Peyer's patch (tissue), 4 donors: ENCODE results near the gene ZIC4.

ENCODE experiments used
- POLR2A ChIP-seq, 2 donors: fragments of 450-650 bp; IDR thresholded peaks; one replicate each; pipeline ENCODE4 v1.5.1; 2017; ENCODE audit warnings: antibody characterized with exemption in 2 of 2, mild to moderate bottlenecking in 2 of 2, moderate library complexity in 2 of 2
- TF ChIP-seq, protein P1 (sequence below), 6 experiments: fragments of 450-650 bp in 4 of 6; fragments of 200-600 bp in 2 of 6; sonication (generic) in 1 of 6; IDR thresholded peaks; one replicate each; pipeline ENCODE4 v1.5.1; 2017 to 2019; ENCODE audit warnings: antibody characterized with exemption in 6 of 6, mild to moderate bottlenecking in 3 of 6, moderate library complexity in 1 of 6

DNA sequence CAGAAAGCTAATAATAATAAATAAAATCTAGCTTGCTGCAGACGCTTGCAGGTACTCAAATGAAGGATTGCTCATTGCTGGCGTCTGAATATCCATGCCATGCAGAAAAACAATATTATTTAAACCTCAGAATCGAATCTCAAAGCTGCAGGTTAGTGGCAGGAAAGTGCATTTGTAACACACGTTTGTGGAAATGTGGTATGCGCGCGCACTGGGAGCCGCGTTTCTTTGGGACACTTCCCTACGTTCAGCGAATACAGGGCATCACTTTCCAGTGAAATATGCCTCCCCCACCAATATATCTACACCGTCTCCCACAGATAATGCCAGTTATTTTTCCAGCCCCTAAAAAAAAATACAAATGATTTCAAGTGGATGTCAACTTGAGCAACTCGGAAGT is 37.1 kb downstream of the ZIC4 start:
- TF ChIP-seq POLR2A (IDR thresholded peaks at IDR 0.05): no peak
- TF ChIP-seq, protein P1, sequence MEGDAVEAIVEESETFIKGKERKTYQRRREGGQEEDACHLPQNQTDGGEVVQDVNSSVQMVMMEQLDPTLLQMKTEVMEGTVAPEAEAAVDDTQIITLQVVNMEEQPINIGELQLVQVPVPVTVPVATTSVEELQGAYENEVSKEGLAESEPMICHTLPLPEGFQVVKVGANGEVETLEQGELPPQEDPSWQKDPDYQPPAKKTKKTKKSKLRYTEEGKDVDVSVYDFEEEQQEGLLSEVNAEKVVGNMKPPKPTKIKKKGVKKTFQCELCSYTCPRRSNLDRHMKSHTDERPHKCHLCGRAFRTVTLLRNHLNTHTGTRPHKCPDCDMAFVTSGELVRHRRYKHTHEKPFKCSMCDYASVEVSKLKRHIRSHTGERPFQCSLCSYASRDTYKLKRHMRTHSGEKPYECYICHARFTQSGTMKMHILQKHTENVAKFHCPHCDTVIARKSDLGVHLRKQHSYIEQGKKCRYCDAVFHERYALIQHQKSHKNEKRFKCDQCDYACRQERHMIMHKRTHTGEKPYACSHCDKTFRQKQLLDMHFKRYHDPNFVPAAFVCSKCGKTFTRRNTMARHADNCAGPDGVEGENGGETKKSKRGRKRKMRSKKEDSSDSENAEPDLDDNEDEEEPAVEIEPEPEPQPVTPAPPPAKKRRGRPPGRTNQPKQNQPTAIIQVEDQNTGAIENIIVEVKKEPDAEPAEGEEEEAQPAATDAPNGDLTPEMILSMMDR (IDR thresholded peaks at IDR 0.05): no peak
